WTC11 (cell line): ENCODE data around the gene MIA. TPM values are rescaled to one million over a fixed set of nuclear protein-coding genes. Genes with fewer than 3 reads are reported as not detected.

Experiments
- ATAC-seq: fragments of 200-7000 bp; cut with Tn5 transposase; 2 replicates; pipeline ENCODE4 v1.10.0; 2021; ENCODE audit warnings: mild to moderate bottlenecking, moderate library complexity
- CTCF ChIA-PET: fragments of 300-600 bp; sonication (Branson Sonifier 250); formaldehyde crosslinking; loops from one replicate; lab custom pipeline; 2021; ENCODE audit warnings: antibody characterized with exemption; lab: Charles Lee
- POLR2A ChIA-PET: fragments of 350-600 bp; sonication (Branson Sonifier 250); formaldehyde crosslinking; loops from one replicate; lab custom pipeline; 2021; ENCODE audit warnings: antibody characterized with exemption; lab: Charles Lee
- DNase-seq: peaks from one replicate; pipeline ENCODE4 v3.0.0; 2021; ENCODE audit warnings: low spot score
- H3K27ac Mint-ChIP-seq: 2 replicates; pipeline ENCODE4 v1.8.0; 2021; ENCODE audit warnings: mixed read lengths
- H3K27me3 Mint-ChIP-seq: 2 replicates; pipeline ENCODE4 v1.8.0; 2021; ENCODE audit warnings: low read depth, mild to moderate bottlenecking, moderate library complexity, mixed read lengths
- H3K36me3 Mint-ChIP-seq: 2 replicates; pipeline ENCODE4 v1.8.0; 2021; ENCODE audit warnings: mixed read lengths
- H3K4me1 Mint-ChIP-seq: 2 replicates; pipeline ENCODE4 v1.8.0; 2022; ENCODE audit warnings: mixed read lengths
- H3K4me3 Mint-ChIP-seq: 2 replicates; pipeline ENCODE4 v1.8.0; 2021; ENCODE audit warnings: mild to moderate bottlenecking, moderate library complexity, mixed read lengths
- H3K9me3 Mint-ChIP-seq: 2 replicates; pipeline ENCODE4 v1.8.0; 2021; ENCODE audit warnings: mixed read lengths
- CBFB ChIP-seq: sonication (generic); formaldehyde crosslinking; IDR thresholded peaks from 2 replicates; pipeline ENCODE4 v1.8.1; 2022; ENCODE audit warnings: mild to moderate bottlenecking, low read depth, missing genetic modification reagents
- CTCF ChIP-seq: fragments of 200-600 bp; IDR thresholded peaks from 2 replicates; pipeline ENCODE4 v1.8.0; 2022; ENCODE audit warnings: antibody characterized with exemption
- E2F1 ChIP-seq: sonication (generic); formaldehyde crosslinking; IDR thresholded peaks from 2 replicates; pipeline ENCODE4 v1.8.0; 2022; ENCODE audit warnings: mild to moderate bottlenecking, missing genetic modification reagents
- E2F5 ChIP-seq: sonication (generic); formaldehyde crosslinking; IDR thresholded peaks from 2 replicates; pipeline ENCODE4 v1.8.1; 2022; ENCODE audit warnings: mild to moderate bottlenecking, moderate library complexity, missing genetic modification reagents
- GABPB1 ChIP-seq: sonication (generic); formaldehyde crosslinking; IDR thresholded peaks from 2 replicates; pipeline ENCODE4 v1.8.1; 2023; ENCODE audit warnings: mild to moderate bottlenecking, missing genetic modification reagents
- GTF2I ChIP-seq: fragments of 250-450 bp; sonication (Bioruptor Pico); conservative IDR thresholded peaks from 2 replicates; pipeline ENCODE4 v1.4.0; 2021; ENCODE audit warnings: mild to moderate bottlenecking
- IRF2 ChIP-seq: sonication (generic); formaldehyde crosslinking; IDR thresholded peaks from 2 replicates; pipeline ENCODE4 v1.8.0; 2022; ENCODE audit warnings: low read depth, missing genetic modification reagents, borderline replicate concordance
- RORB ChIP-seq: fragments of 250-450 bp; sonication (Bioruptor Pico); IDR thresholded peaks from 2 replicates; pipeline ENCODE4 v1.9.0; 2021; ENCODE audit warnings: mild to moderate bottlenecking
- SMAD3 ChIP-seq: sonication (generic); formaldehyde crosslinking; IDR thresholded peaks from 2 replicates; pipeline ENCODE4 v1.8.0; 2022; ENCODE audit warnings: missing genetic modification reagents, mild to moderate bottlenecking, borderline replicate concordance
- TP53 ChIP-seq: sonication (generic); formaldehyde crosslinking; IDR thresholded peaks from 2 replicates; pipeline ENCODE4 v1.8.1; 2023; ENCODE audit warnings: mild to moderate bottlenecking, missing genetic modification reagents
- USF2 ChIP-seq: sonication (generic); formaldehyde crosslinking; IDR thresholded peaks from 2 replicates; pipeline ENCODE4 v1.8.1; 2023; ENCODE audit warnings: mild to moderate bottlenecking, missing genetic modification reagents, moderate library complexity
- ZMAT4 ChIP-seq: fragments of 250-450 bp; sonication (Bioruptor Pico); IDR thresholded peaks from 2 replicates; pipeline ENCODE4 v1.9.0; 2021; ENCODE audit warnings: mild to moderate bottlenecking
- ZNF121 ChIP-seq: sonication (generic); formaldehyde crosslinking; IDR thresholded peaks from 2 replicates; pipeline ENCODE4 v1.8.0; 2023; ENCODE audit warnings: missing genetic modification reagents
- ZNF317 ChIP-seq: sonication (generic); formaldehyde crosslinking; IDR thresholded peaks from 2 replicates; pipeline ENCODE4 v1.8.1; 2023; ENCODE audit warnings: low read depth, mild to moderate bottlenecking, moderate library complexity, missing genetic modification reagents, borderline replicate concordance
- ZNF396 ChIP-seq: fragments of 250-450 bp; sonication (Bioruptor Pico); IDR thresholded peaks from 2 replicates; pipeline ENCODE4 v1.8.0; 2021; ENCODE audit warnings: mild to moderate bottlenecking, moderate library complexity, borderline replicate concordance
- total RNA-seq: library from RNA; stranded (reverse); gene quantifications from 3 replicates; pipeline ENCODE4 v1.2.3, GENCODE V29; 2021
- TF ChIP-seq, protein P1 (sequence below): fragments of 250-450 bp; sonication (Bioruptor Pico); conservative IDR thresholded peaks from 2 replicates; pipeline ENCODE4 v1.9.0; 2021; ENCODE audit warnings: mild to moderate bottlenecking
- TF ChIP-seq, protein P2 (sequence below): sonication (generic); formaldehyde crosslinking; IDR thresholded peaks from 2 replicates; pipeline ENCODE4 v1.8.0; 2022; ENCODE audit warnings: mild to moderate bottlenecking, missing genetic modification reagents

MIA gene
- total RNA-seq, 1 experiment from 2014 or later: not detected

DNA sequence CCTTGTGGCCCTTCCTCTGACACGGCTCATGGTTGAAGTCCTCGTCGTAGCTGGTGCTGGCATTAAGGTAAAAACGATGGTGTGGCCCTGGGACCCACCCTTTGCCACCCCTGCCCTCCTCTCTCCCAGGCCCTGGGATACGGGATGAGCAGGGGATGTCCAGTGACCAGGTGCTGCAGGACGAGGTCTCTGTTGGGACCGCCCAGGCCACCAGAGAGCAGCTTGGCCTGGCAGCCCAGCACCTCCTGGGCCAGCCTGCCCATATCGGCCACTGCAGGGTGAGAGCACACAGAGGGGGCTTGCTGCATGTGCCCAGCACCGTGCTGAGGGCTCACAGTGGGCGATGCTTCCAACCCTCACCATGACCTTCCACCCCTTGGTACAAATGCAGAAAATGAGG, 31.4 kb upstream of the MIA start (continued):
- TF ChIP-seq IRF2 (CRISPR knock-in tag) (no peak), SMAD3 (CRISPR knock-in tag) (no peak), RORB (CRISPR knock-in tag) (no peak)
- TF ChIP-seq, protein P1, sequence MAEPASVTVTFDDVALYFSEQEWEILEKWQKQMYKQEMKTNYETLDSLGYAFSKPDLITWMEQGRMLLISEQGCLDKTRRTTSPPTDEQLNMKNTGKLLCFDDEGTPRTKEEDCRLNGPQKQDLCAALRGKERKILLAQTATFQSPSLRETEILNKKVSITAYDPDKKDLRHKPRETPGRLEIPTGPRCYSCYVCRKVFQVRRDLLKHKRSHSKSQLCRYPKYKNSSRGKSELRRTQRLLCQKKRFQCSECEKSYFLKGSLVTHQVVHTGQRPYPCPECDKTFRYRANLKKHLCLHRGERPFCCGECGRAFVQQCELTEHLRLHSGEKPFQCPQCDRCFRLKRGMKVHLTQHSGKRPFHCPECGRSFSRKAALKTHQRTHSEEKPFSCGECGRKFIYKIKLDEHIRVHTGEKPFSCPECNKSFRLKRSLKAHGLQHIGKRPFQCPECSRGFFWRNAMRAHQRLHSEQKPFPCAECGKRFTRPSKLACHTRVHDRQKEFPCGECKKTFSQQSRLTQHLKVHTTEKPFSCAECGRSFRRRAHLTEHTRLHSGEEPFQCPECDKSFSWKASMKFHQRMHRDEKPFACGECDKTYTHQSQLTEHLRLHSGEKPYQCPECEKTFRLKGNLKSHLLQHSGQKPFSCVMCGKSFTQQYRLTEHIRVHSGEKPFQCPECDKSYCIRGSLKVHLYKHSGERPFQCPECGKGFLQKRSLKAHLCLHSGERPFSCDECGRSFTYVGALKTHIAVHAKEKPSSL: no peak

- peak; percentile 59 for ATAC-seq
- H3K27ac Mint-ChIP-seq: peak overlapping the region; percentile 72
- peaks cover 7% of the 10 kb centered on the region for H3K36me3 Mint-ChIP-seq
- DNase-seq: peak; percentile 54
- no peaks in the 10 kb centered on the region for H3K27me3 Mint-ChIP-seq
- H3K4me3 Mint-ChIP-seq: no peak overlapping the region
- H3K4me1 Mint-ChIP-seq: peaks cover 25% of the 10 kb centered on the region
- ChIA-PET POLR2A (interaction anchor here (1.2 to 1.4 kb wide), 2 partner anchors 27 to 54 kb away, joined by 3 to 6 read pairs; partner anchors contain the start of genes EGLN2 and ITPKC), CTCF (interaction anchor here (0.8 to 4.3 kb wide), 10 partner anchors 10 to 82 kb away, joined by 3 to 27 read pairs (median 8); partner anchors contain the start of genes COQ8B, EGLN2, ITPKC and RAB4B)
- TF ChIP-seq ZMAT4 (CRISPR knock-in tag): 0 out of 2 replicates have a peak, but pooled peaks have one; percentile 32
- no peak for TF ChIP-seq TP53
- TF ChIP-seq USF2 (CRISPR knock-in tag): 0 out of 2 replicates have a peak, but pooled peaks have one; percentile 8
- TF ChIP-seq CTCF: 0 out of 2 replicates have a peak, but pooled peaks have one; percentile 26
- TF ChIP-seq, protein P2, sequence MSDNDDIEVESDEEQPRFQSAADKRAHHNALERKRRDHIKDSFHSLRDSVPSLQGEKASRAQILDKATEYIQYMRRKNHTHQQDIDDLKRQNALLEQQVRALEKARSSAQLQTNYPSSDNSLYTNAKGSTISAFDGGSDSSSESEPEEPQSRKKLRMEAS (CRISPR knock-in tag): 0 out of 2 replicates have a peak, but pooled peaks have one; percentile 19
- no peaks in the 10 kb centered on the region for H3K9me3 Mint-ChIP-seq
These were observed 30.5 kb upstream of the MIA start for GRCh38 chr19:40744554-40745401.

- H3K27ac Mint-ChIP-seq: peak overlapping the region; percentile 72
- no peaks in the 10 kb centered on the region for H3K9me3 Mint-ChIP-seq
- peaks cover 7% of the 10 kb centered on the region for H3K36me3 Mint-ChIP-seq
- H3K4me1 Mint-ChIP-seq: peaks cover 30% of the 10 kb centered on the region
- TF ChIP-seq GABPB1 (CRISPR knock-in tag) (peak; percentile 87), ZNF396 (CRISPR knock-in tag) (no peak)
- no peak overlapping the region for H3K4me3 Mint-ChIP-seq
- ATAC-seq (no peak), DNase-seq (no peak)
- ChIA-PET POLR2A (interaction anchor here (1.2 to 1.4 kb wide), 2 partner anchors 28 to 54 kb away, joined by 3 to 6 read pairs; partner anchors contain the start of genes EGLN2 and ITPKC), CTCF (interaction anchor here (1.0 to 4.3 kb wide), 9 partner anchors 29 to 82 kb away, joined by 3 to 27 read pairs (median 8); partner anchors contain the start of genes COQ8B, EGLN2, ITPKC and RAB4B)
- no peaks in the 10 kb centered on the region for H3K27me3 Mint-ChIP-seq
These were observed 29.9 kb upstream of the MIA start for GRCh38 chr19:40745402-40745780.

- Mint-ChIP-seq H3K27me3 (no peaks in the 10 kb centered on the region), H3K4me1 (peaks cover 31% of the 10 kb centered on the region), H3K4me3 (no peak overlapping the region), H3K27ac (no peak overlapping the region), H3K36me3 (peaks cover 16% of the 10 kb centered on the region), H3K9me3 (no peaks in the 10 kb centered on the region)
- CTCF ChIA-PET: interaction anchor here (1.0 kb wide), 1 partner anchor 51 kb away, joined by 3 read pairs; no protein-coding TSS in a partner anchor
- no peak for ATAC-seq
- POLR2A ChIA-PET: no interaction called here
- DNase-seq: no peak
- TF ChIP-seq ZNF317 (CRISPR knock-in tag) (no peak), E2F1 (no peak), CBFB (CRISPR knock-in tag) (no peak), GTF2I (CRISPR knock-in tag) (no peak), ZNF121 (CRISPR knock-in tag) (no peak), E2F5 (CRISPR knock-in tag) (no peak)
These were observed 27.8 kb upstream of the MIA start for GRCh38 chr19:40747536-40747935.
